Mesendoderm (in vitro differentiated cells): ENCODE measurements around the gene CR1L.
"Not testable (repeated sequence)": the region's sequence is repeated elsewhere in the genome, so short reads cannot be mapped to it uniquely, and the experiment has no call there.

Experiments used
- DNase-seq: peaks from one replicate; pipeline ENCODE4 v3.0.0; 2013
- H2AK5ac ChIP-seq: 2 replicates; pipeline ENCODE4 v1.6.1; 2013; ENCODE audit warnings: low read length, inconsistent platforms
- H2BK120ac ChIP-seq: 2 replicates; pipeline ENCODE4 v1.6.1; 2013; ENCODE audit warnings: low read depth, mild to moderate bottlenecking, low read length, moderate library complexity, mixed read lengths
- H2BK15ac ChIP-seq: replicated peaks from 2 replicates; pipeline ENCODE4 v1.6.1; 2013; ENCODE audit warnings: low read depth, mild to moderate bottlenecking, moderate library complexity
- H2BK5ac ChIP-seq: 2 replicates; pipeline ENCODE4 v1.6.1; 2013; ENCODE audit warnings: low read length, inconsistent platforms
- H3K18ac ChIP-seq: 2 replicates; pipeline ENCODE4 v1.6.1; 2013; ENCODE audit warnings: mild to moderate bottlenecking, low read length, mixed read lengths
- H3K23ac ChIP-seq: one replicate; pipeline ENCODE4 v1.6.1; 2013; ENCODE audit warnings: low read length
- H3K27ac ChIP-seq: 2 replicates; pipeline ENCODE4 v1.5.1; 2013; ENCODE audit warnings: low read depth, mild to moderate bottlenecking, inconsistent platforms, low read length, moderate library complexity
- H3K27me3 ChIP-seq: 2 replicates; pipeline ENCODE4 v1.6.1; 2013; ENCODE audit warnings: low read length, control low read depth, mild to moderate bottlenecking, inconsistent platforms; ENCODE audit not compliant: insufficient read depth, poor library complexity
- H3K36me3 ChIP-seq: 2 replicates; pipeline ENCODE4 v1.6.1; 2013; ENCODE audit warnings: low read length, inconsistent platforms; ENCODE audit not compliant: control insufficient read depth, insufficient read depth
- H3K4ac ChIP-seq: one replicate; pipeline ENCODE4 v1.6.1; 2013; ENCODE audit warnings: low read depth, mild to moderate bottlenecking, low read length, moderate library complexity
- H3K4me1 ChIP-seq: 2 replicates; pipeline ENCODE4 v1.6.1; 2013; ENCODE audit warnings: low read depth, low read length, inconsistent platforms; ENCODE audit not compliant: control insufficient read depth
- H3K4me2 ChIP-seq: 2 replicates; pipeline ENCODE4 v1.6.1; 2013; ENCODE audit warnings: low read length
- H3K4me3 ChIP-seq: 2 replicates; pipeline ENCODE4 v1.5.1; 2013; ENCODE audit warnings: mild to moderate bottlenecking, low read length
- H3K56ac ChIP-seq: one replicate; pipeline ENCODE4 v1.6.1; 2013; ENCODE audit warnings: low read length
- H3K79me1 ChIP-seq: 2 replicates; pipeline ENCODE4 v1.6.1; 2013; ENCODE audit warnings: low read length, inconsistent platforms
- H3K79me2 ChIP-seq: 2 replicates; pipeline ENCODE4 v1.6.1; 2013; ENCODE audit warnings: mild to moderate bottlenecking, low read length; ENCODE audit not compliant: control insufficient read depth, insufficient read depth
- H3K9ac ChIP-seq: 2 replicates; pipeline ENCODE4 v1.6.1; 2013; ENCODE audit warnings: low read length, inconsistent platforms
- H4K5ac ChIP-seq: one replicate; pipeline ENCODE4 v1.6.1; 2013; ENCODE audit warnings: low read length
- H4K8ac ChIP-seq: one replicate; pipeline ENCODE4 v1.6.1; 2013; ENCODE audit warnings: low read depth, mild to moderate bottlenecking, control low read depth, low read length, moderate library complexity
- WGBS: extraction: QIAGEN DNeasy Blood & Tissue Kit; methylation state at CpG from one replicate; pipeline ENCODE4 v1.1.7; 2013; ENCODE audit warnings: low lambda C conversion rate, missing lambda C conversion rate; ENCODE audit not compliant: insufficient coverage; ENCODE audit errors: extremely low coverage; 5-methylcytosine and 5-hydroxymethylcytosine counted together

The CR1L gene

GRCh38 chr1:207619871-207620542 is 24.9 kb upstream of the CR1L start:
- no peak overlapping the region for H3K27ac ChIP-seq
- no peak overlapping the region for H2AK5ac ChIP-seq
- H2BK5ac ChIP-seq, result no peak overlapping the region
- no peak overlapping the region for H3K56ac ChIP-seq
- H3K79me1 ChIP-seq, result no peaks in the 10 kb centered on the region
- no peak overlapping the region for H3K4me2 ChIP-seq
- no peaks in the 10 kb centered on the region for H3K36me3 ChIP-seq
- no peak overlapping the region for H3K9ac ChIP-seq
- no peaks in the 10 kb centered on the region for H3K4me1 ChIP-seq
- H4K8ac ChIP-seq, result no peak overlapping the region
- H3K4ac ChIP-seq, result no peak overlapping the region
- H3K27me3 ChIP-seq, result no peaks in the 10 kb centered on the region
- H3K79me2 ChIP-seq, result no peaks in the 10 kb centered on the region
- no peak overlapping the region for H3K23ac ChIP-seq
- no peak overlapping the region for H3K4me3 ChIP-seq
- no peak overlapping the region for H3K18ac ChIP-seq
- DNase-seq, result peak; percentile 72
- no peak overlapping the region for H2BK120ac ChIP-seq
- no peak overlapping the region for H2BK15ac ChIP-seq
- no CpG with 5 or more reads among the region's 7 CpGs for WGBS
- H4K5ac ChIP-seq, result no peak overlapping the region

- no peak overlapping the region for H3K4me3 ChIP-seq
- no peak overlapping the region for H3K23ac ChIP-seq
- H2AK5ac ChIP-seq, result no peak overlapping the region
- no peak overlapping the region for H4K8ac ChIP-seq
- no peaks in the 10 kb centered on the region for H3K79me2 ChIP-seq
- no peak overlapping the region for H3K9ac ChIP-seq
- no peaks in the 10 kb centered on the region for H3K36me3 ChIP-seq
- H2BK5ac ChIP-seq, result no peak overlapping the region
- H4K5ac ChIP-seq, result no peak overlapping the region
- no peak overlapping the region for H3K18ac ChIP-seq
- H3K4me2 ChIP-seq, result no peak overlapping the region
- no peaks in the 10 kb centered on the region for H3K27me3 ChIP-seq
- no peak overlapping the region for H3K27ac ChIP-seq
- H3K79me1 ChIP-seq, result no peaks in the 10 kb centered on the region
- H3K56ac ChIP-seq, result no peak overlapping the region
- DNase-seq, result no peak
- H2BK15ac ChIP-seq, result no peak overlapping the region
- WGBS, result no CpG with 5 or more reads among the region's 2 CpGs
- H2BK120ac ChIP-seq, result no peak overlapping the region
- H3K4me1 ChIP-seq, result no peaks in the 10 kb centered on the region
- H3K4ac ChIP-seq, result no peak overlapping the region
Observed at GRCh38 chr1:207620543-207620893, 24.4 kb upstream of the CR1L start.

GRCh38 chr1:207625504-207626071 is 19.3 kb upstream of the CR1L start:
- H3K36me3 ChIP-seq, H3K4me3 ChIP-seq, H4K8ac ChIP-seq, H2BK5ac ChIP-seq, H2AK5ac ChIP-seq, H3K79me2 ChIP-seq, H3K23ac ChIP-seq, H2BK15ac ChIP-seq, H3K27ac ChIP-seq, H3K4ac ChIP-seq, H3K18ac ChIP-seq, DNase-seq, H3K56ac ChIP-seq, H4K5ac ChIP-seq, H3K9ac ChIP-seq, H3K4me2 ChIP-seq, H3K27me3 ChIP-seq, H3K4me1 ChIP-seq, H3K79me1 ChIP-seq, H2BK120ac ChIP-seq: not testable (repeated sequence)
- WGBS, result no CpG with 5 or more reads among the region's 1 CpG

GRCh38 chr1:207626972-207627337 is 18.0 kb upstream of the CR1L start:
- no peak overlapping the region for H4K5ac ChIP-seq
- H3K9ac ChIP-seq, result no peak overlapping the region
- H3K79me1 ChIP-seq, result no peaks in the 10 kb centered on the region
- H2AK5ac ChIP-seq, result no peak overlapping the region
- no peak overlapping the region for H2BK15ac ChIP-seq
- H2BK5ac ChIP-seq, result no peak overlapping the region
- no peak for DNase-seq
- H3K4me1 ChIP-seq, result no peaks in the 10 kb centered on the region
- no peak overlapping the region for H3K4me2 ChIP-seq
- H3K4ac ChIP-seq, result no peak overlapping the region
- H3K18ac ChIP-seq, result no peak overlapping the region
- H3K79me2 ChIP-seq, result no peaks in the 10 kb centered on the region
- H3K27me3 ChIP-seq, result no peaks in the 10 kb centered on the region
- H2BK120ac ChIP-seq, result no peak overlapping the region
- no peaks in the 10 kb centered on the region for H3K36me3 ChIP-seq
- no peak overlapping the region for H3K4me3 ChIP-seq
- no peak overlapping the region for H3K23ac ChIP-seq
- no peak overlapping the region for H4K8ac ChIP-seq
- no peak overlapping the region for H3K56ac ChIP-seq
- H3K27ac ChIP-seq, result no peak overlapping the region
- no CpG with 5 or more reads among the region's 1 CpG for WGBS

GRCh38 chr1:207627496-207627895 is 17.4 kb upstream of the CR1L start:
- Histone ChIP-seq H3K4ac (no peak overlapping the region), H2AK5ac (no peak overlapping the region), H3K27me3 (no peaks in the 10 kb centered on the region), H3K79me2 (no peaks in the 10 kb centered on the region), H3K4me2 (no peak overlapping the region), H4K5ac (no peak overlapping the region), H3K4me3 (no peak overlapping the region), H3K56ac (no peak overlapping the region), H2BK5ac (no peak overlapping the region), H3K18ac (no peak overlapping the region), H3K79me1 (no peaks in the 10 kb centered on the region), H4K8ac (no peak overlapping the region), H2BK120ac (no peak overlapping the region), H3K4me1 (no peaks in the 10 kb centered on the region), H3K36me3 (no peaks in the 10 kb centered on the region), H2BK15ac (no peak overlapping the region), H3K27ac (no peak overlapping the region), H3K9ac (no peak overlapping the region), H3K23ac (no peak overlapping the region)
- WGBS, result no CpG with 5 or more reads among the region's 2 CpGs
- no peak for DNase-seq

- Histone ChIP-seq H3K79me2 (no peaks in the 10 kb centered on the region), H3K4me2 (no peak overlapping the region), H4K8ac (no peak overlapping the region), H2BK120ac (no peak overlapping the region), H2AK5ac (no peak overlapping the region), H3K23ac (no peak overlapping the region), H3K56ac (no peak overlapping the region), H2BK15ac (no peak overlapping the region), H4K5ac (no peak overlapping the region), H3K27ac (no peak overlapping the region), H2BK5ac (no peak overlapping the region), H3K27me3 (no peaks in the 10 kb centered on the region), H3K36me3 (no peaks in the 10 kb centered on the region), H3K4ac (no peak overlapping the region), H3K9ac (no peak overlapping the region), H3K4me3 (no peak overlapping the region), H3K4me1 (no peaks in the 10 kb centered on the region), H3K18ac (no peak overlapping the region), H3K79me1 (no peaks in the 10 kb centered on the region)
- no CpG with 5 or more reads among the region's 5 CpGs for WGBS
- no peak for DNase-seq
Observed at GRCh38 chr1:207628776-207629175, 16.2 kb upstream of the CR1L start.
